NB4 (cell line): ENCODE measurements around the gene SOX12.

Source experiments
- DNase-seq: peaks from one replicate; pipeline ENCODE4 v3.0.0; 2010; ENCODE audit warnings: low read depth
- H3K4me3 ChIP-seq: one replicate; pipeline ENCODE4 v1.5.1; 2011; ENCODE audit warnings: mild to moderate bottlenecking, low read depth, low read length, moderate library complexity
- CTCF ChIP-seq: IDR thresholded peaks from one replicate; pipeline ENCODE4 v1.5.1; 2012; ENCODE audit warnings: low read depth, low read length
- MAX ChIP-seq: IDR thresholded peaks from 2 replicates; pipeline ENCODE4 v1.6.1; 2011; ENCODE audit warnings: low read depth, low read length
- MYC ChIP-seq: IDR thresholded peaks from 2 replicates; pipeline ENCODE4 v1.6.1; 2011; ENCODE audit warnings: low read depth, low read length
- POLR2A ChIP-seq: IDR thresholded peaks from 2 replicates; pipeline ENCODE4 v1.6.1; 2011; ENCODE audit warnings: mild to moderate bottlenecking; ENCODE audit not compliant: insufficient read length; ENCODE audit errors: extremely low read depth

Gene SOX12

GRCh38 chr20:278607-279571 is 46.5 kb upstream of the SOX12 start:
- DNase-seq, result no peak
- H3K4me3 ChIP-seq, result no peak overlapping the region
- TF ChIP-seq MAX (no peak), POLR2A (no peak), MYC (no peak), CTCF (no peak)

- no peak for DNase-seq
- no peak overlapping the region for H3K4me3 ChIP-seq
- TF ChIP-seq CTCF (no peak), MAX (no peak), POLR2A (no peak), MYC (no peak)
Observed at GRCh38 chr20:284172-284571, 41.2 kb upstream of the SOX12 start.

- no peak overlapping the region for H3K4me3 ChIP-seq
- DNase-seq, result no peak
- no peak for TF ChIP-seq CTCF
- TF ChIP-seq POLR2A, result no peak
- no peak for TF ChIP-seq MAX
- no peak for TF ChIP-seq MYC
Observed at GRCh38 chr20:286508-286907, 38.8 kb upstream of the SOX12 start.

- DNase-seq, result no peak
- TF ChIP-seq MYC, result no peak
- TF ChIP-seq MAX, result no peak
- TF ChIP-seq POLR2A, result no peak
- no peak for TF ChIP-seq CTCF
- H3K4me3 ChIP-seq, result peak overlapping the region; percentile 93
Observed at GRCh38 chr20:288956-289692, 36.2 kb upstream of the SOX12 start.

GRCh38 chr20:289693-290083 is 35.7 kb upstream of the SOX12 start:
- TF ChIP-seq MAX (no peak), POLR2A (no peak), MYC (no peak), CTCF (no peak)
- no peak for DNase-seq
- H3K4me3 ChIP-seq, result peak overlapping the region; percentile 93
